HEK293 (cell line): ENCODE measurements around the gene ZNF652.

Experiments
- CTCF ChIA-PET: fragments of 350-600 bp; formaldehyde crosslinking; extraction: SDS; loops from one replicate; lab custom pipeline; 2021; ENCODE audit warnings: antibody characterized with exemption; lab: Yijun Ruan, JAX
- POLR2A ChIA-PET: fragments of 300-600 bp; formaldehyde crosslinking; extraction: SDS; loops from one replicate; lab custom pipeline; 2020; ENCODE audit warnings: antibody characterized with exemption, inconsistent platforms; lab: Yijun Ruan, JAX
- H3K27ac ChIP-seq: fragments of 200-500 bp; sonication (Bioruptor generic); 2 replicates; pipeline ENCODE4 v1.5.1; 2014; ENCODE audit warnings: low read depth, low read length, control low read depth, inconsistent platforms; ENCODE audit errors: extremely low read depth
- H3K36me3 ChIP-seq, 2 experiments: fragments of 200-500 bp in 1 of 2; sonication (Bioruptor generic) in 1 of 2; 1 replicate in 1 of 2; 2 replicates in 1 of 2; pipeline ENCODE4 v1.5.1; 2014 to 2017; ENCODE audit warnings: inconsistent platforms in 2 of 2, low read length in 2 of 2; ENCODE audit not compliant: control insufficient read depth in 2 of 2, insufficient read depth in 1 of 2
- H3K4me1 ChIP-seq: fragments of 200-500 bp; sonication (Bioruptor generic); 2 replicates; pipeline ENCODE4 v1.5.1; 2014; ENCODE audit warnings: mild to moderate bottlenecking, low read length, inconsistent platforms; ENCODE audit not compliant: control insufficient read depth, insufficient read depth
- H3K4me3 ChIP-seq: 2 replicates; pipeline ENCODE4 v1.5.1; 2011; ENCODE audit warnings: low read depth, mild to moderate bottlenecking, control low read depth, low read length, moderate library complexity
- H3K9me3 ChIP-seq: fragments of 200-500 bp; sonication (Bioruptor generic); 2 replicates; pipeline ENCODE4 v1.5.1; 2014; ENCODE audit warnings: low read depth, low read length, inconsistent platforms; ENCODE audit not compliant: control insufficient read depth, insufficient read depth
- KLF16 ChIP-seq: fragments of 450-650 bp; formaldehyde crosslinking; IDR thresholded peaks from 2 replicates; pipeline ENCODE4 v1.5.1; 2017; ENCODE audit warnings: missing biosample characterization, missing genetic modification characterization
- KLF8 ChIP-seq: fragments of 450-650 bp; formaldehyde crosslinking; IDR thresholded peaks from 2 replicates; pipeline ENCODE4 v1.5.1; 2016; ENCODE audit warnings: missing biosample characterization, missing genetic modification characterization
- OVOL3 ChIP-seq: fragments of 450-650 bp; formaldehyde crosslinking; IDR thresholded peaks from 2 replicates; pipeline ENCODE4 v1.5.1; 2016; ENCODE audit warnings: missing biosample characterization, missing genetic modification characterization
- REPIN1 ChIP-seq: fragments of 450-650 bp; formaldehyde crosslinking; IDR thresholded peaks from 2 replicates; pipeline ENCODE4 v1.5.1; 2017; ENCODE audit warnings: missing biosample characterization, missing genetic modification characterization, low read depth
- SP3 ChIP-seq: fragments of 450-650 bp; formaldehyde crosslinking; IDR thresholded peaks from 2 replicates; pipeline ENCODE4 v1.5.1; 2016; ENCODE audit warnings: missing biosample characterization, missing genetic modification characterization
- ZNF169 ChIP-seq: fragments of 450-650 bp; formaldehyde crosslinking; IDR thresholded peaks from 2 replicates; pipeline ENCODE4 v1.5.1; 2016; ENCODE audit warnings: missing biosample characterization, missing genetic modification characterization
- ZNF214 ChIP-seq: fragments of 450-650 bp; formaldehyde crosslinking; IDR thresholded peaks from 2 replicates; pipeline ENCODE4 v1.5.1; 2017; ENCODE audit warnings: missing biosample characterization, mild to moderate bottlenecking, missing genetic modification characterization, borderline replicate concordance
- ZNF292 ChIP-seq: fragments of 450-650 bp; formaldehyde crosslinking; IDR thresholded peaks from 2 replicates; pipeline ENCODE4 v1.5.1; 2016; ENCODE audit warnings: low read depth, missing biosample characterization, missing genetic modification characterization, borderline replicate concordance
- ZNF311 ChIP-seq: fragments of 450-650 bp; formaldehyde crosslinking; IDR thresholded peaks from 2 replicates; pipeline ENCODE4 v1.5.1; 2017; ENCODE audit warnings: missing biosample characterization, missing genetic modification characterization, borderline replicate concordance
- ZNF341 ChIP-seq: fragments of 450-650 bp; formaldehyde crosslinking; IDR thresholded peaks from 2 replicates; pipeline ENCODE4; 2016; ENCODE audit warnings: low read depth, missing biosample characterization, missing genetic modification characterization
- ZNF501 ChIP-seq: fragments of 450-650 bp; formaldehyde crosslinking; IDR thresholded peaks from 2 replicates; pipeline ENCODE4 v1.5.1; 2016; ENCODE audit warnings: missing biosample characterization, missing genetic modification characterization
- ZNF529 ChIP-seq: fragments of 450-650 bp; formaldehyde crosslinking; IDR thresholded peaks from 2 replicates; pipeline ENCODE4 v1.5.1; 2017; ENCODE audit warnings: missing genetic modification characterization, missing biosample characterization; ENCODE audit not compliant: insufficient replicate concordance
- ZNF560 ChIP-seq: fragments of 450-650 bp; formaldehyde crosslinking; IDR thresholded peaks from 2 replicates; pipeline ENCODE4 v1.5.1; 2017; ENCODE audit warnings: missing biosample characterization, missing genetic modification characterization, borderline replicate concordance
- ZNF561 ChIP-seq: fragments of 450-650 bp; IDR thresholded peaks from 2 replicates; pipeline ENCODE4 v1.5.1; 2018; ENCODE audit warnings: missing biosample characterization, missing genetic modification characterization, borderline replicate concordance
- ZNF610 ChIP-seq: fragments of 450-650 bp; formaldehyde crosslinking; IDR thresholded peaks from 2 replicates; pipeline ENCODE4 v1.5.1; 2016; ENCODE audit warnings: missing biosample characterization, missing genetic modification characterization, borderline replicate concordance
- ZNF677 ChIP-seq: fragments of 450-650 bp; IDR thresholded peaks from 2 replicates; pipeline ENCODE4 v1.5.0; 2018; ENCODE audit warnings: missing biosample characterization, mild to moderate bottlenecking, missing genetic modification characterization, moderate library complexity
- ZNF768 ChIP-seq: fragments of 450-650 bp; formaldehyde crosslinking; IDR thresholded peaks from 2 replicates; pipeline ENCODE4 v1.5.1; 2018; ENCODE audit warnings: missing biosample characterization, mild to moderate bottlenecking, missing genetic modification characterization
- TF ChIP-seq, protein P1 (sequence below): fragments of 450-650 bp; formaldehyde crosslinking; IDR thresholded peaks from 2 replicates; pipeline ENCODE4 v1.5.1; 2017; ENCODE audit warnings: missing biosample characterization, missing genetic modification characterization
- TF ChIP-seq, protein P2 (sequence below): fragments of 450-650 bp; formaldehyde crosslinking; IDR thresholded peaks from 2 replicates; pipeline ENCODE4 v1.5.1; 2016; ENCODE audit warnings: missing biosample characterization, missing genetic modification characterization, borderline replicate concordance
- TF ChIP-seq, protein P3 (sequence below): fragments of 450-650 bp; formaldehyde crosslinking; IDR thresholded peaks from 2 replicates; pipeline ENCODE4 v1.5.1; 2016; ENCODE audit warnings: missing biosample characterization, missing genetic modification characterization

Gene ZNF652

DNA sequence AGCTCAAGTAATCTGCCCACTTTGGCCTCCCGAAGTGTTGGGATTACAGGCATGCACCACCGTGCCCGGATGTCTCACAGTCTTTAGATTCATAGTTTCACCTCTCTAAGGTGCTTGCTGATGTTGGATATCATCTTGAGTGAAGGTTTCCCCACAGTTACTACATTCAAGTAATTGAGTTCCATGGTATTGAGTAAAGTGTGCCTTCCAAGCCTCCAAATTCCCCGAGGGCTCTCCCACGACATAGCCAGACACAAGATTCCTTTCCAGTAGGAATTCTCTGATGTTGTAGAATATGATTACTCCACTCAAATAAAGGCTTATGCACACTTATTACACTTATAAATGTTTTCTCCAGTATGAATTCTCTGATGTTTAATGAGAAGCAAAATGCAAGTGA is 16.3 kb upstream of the ZNF652 start:
- POLR2A ChIA-PET: no interaction called here
- H3K36me3 ChIP-seq: no peaks in the 10 kb centered on the region
- H3K9me3 ChIP-seq: no peaks in the 10 kb centered on the region; the same call in 1 of the 2 replicates
- TF ChIP-seq, protein P1, sequence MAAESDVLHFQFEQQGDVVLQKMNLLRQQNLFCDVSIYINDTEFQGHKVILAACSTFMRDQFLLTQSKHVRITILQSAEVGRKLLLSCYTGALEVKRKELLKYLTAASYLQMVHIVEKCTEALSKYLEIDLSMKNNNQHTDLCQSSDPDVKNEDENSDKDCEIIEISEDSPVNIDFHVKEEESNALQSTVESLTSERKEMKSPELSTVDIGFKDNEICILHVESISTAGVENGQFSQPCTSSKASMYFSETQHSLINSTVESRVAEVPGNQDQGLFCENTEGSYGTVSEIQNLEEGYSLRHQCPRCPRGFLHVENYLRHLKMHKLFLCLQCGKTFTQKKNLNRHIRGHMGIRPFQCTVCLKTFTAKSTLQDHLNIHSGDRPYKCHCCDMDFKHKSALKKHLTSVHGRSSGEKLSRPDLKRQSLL (tag by site-specific recombination): no peak
- TF ChIP-seq ZNF768 (no peak), REPIN1 (tag by site-specific recombination) (no peak), SP3 (tag by site-specific recombination) (no peak), ZNF610 (no peak), ZNF169 (tag by site-specific recombination) (no peak), ZNF529 (tag by site-specific recombination) (no peak), ZNF677 (tag by site-specific recombination) (no peak), ZNF311 (tag by site-specific recombination) (no peak), KLF16 (tag by site-specific recombination) (no peak), ZNF292 (tag by site-specific recombination) (no peak), ZNF341 (tag by site-specific recombination) (no peak), KLF8 (no peak), ZNF561 (tag by site-specific recombination) (no peak), ZNF214 (tag by site-specific recombination) (no peak), ZNF501 (tag by site-specific recombination) (no peak), ZNF560 (tag by site-specific recombination) (no peak), OVOL3 (no peak)
- TF ChIP-seq, protein P2, sequence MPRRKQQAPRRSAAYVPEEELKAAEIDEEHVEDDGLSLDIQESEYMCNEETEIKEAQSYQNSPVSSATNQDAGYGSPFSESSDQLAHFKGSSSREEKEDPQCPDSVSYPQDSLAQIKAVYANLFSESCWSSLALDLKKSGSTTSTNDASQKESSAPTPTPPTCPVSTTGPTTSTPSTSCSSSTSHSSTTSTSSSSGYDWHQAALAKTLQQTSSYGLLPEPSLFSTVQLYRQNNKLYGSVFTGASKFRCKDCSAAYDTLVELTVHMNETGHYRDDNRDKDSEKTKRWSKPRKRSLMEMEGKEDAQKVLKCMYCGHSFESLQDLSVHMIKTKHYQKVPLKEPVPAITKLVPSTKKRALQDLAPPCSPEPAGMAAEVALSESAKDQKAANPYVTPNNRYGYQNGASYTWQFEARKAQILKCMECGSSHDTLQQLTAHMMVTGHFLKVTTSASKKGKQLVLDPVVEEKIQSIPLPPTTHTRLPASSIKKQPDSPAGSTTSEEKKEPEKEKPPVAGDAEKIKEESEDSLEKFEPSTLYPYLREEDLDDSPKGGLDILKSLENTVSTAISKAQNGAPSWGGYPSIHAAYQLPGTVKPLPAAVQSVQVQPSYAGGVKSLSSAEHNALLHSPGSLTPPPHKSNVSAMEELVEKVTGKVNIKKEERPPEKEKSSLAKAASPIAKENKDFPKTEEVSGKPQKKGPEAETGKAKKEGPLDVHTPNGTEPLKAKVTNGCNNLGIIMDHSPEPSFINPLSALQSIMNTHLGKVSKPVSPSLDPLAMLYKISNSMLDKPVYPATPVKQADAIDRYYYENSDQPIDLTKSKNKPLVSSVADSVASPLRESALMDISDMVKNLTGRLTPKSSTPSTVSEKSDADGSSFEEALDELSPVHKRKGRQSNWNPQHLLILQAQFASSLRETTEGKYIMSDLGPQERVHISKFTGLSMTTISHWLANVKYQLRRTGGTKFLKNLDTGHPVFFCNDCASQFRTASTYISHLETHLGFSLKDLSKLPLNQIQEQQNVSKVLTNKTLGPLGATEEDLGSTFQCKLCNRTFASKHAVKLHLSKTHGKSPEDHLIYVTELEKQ (tag by site-specific recombination): no peak
- TF ChIP-seq, protein P3, sequence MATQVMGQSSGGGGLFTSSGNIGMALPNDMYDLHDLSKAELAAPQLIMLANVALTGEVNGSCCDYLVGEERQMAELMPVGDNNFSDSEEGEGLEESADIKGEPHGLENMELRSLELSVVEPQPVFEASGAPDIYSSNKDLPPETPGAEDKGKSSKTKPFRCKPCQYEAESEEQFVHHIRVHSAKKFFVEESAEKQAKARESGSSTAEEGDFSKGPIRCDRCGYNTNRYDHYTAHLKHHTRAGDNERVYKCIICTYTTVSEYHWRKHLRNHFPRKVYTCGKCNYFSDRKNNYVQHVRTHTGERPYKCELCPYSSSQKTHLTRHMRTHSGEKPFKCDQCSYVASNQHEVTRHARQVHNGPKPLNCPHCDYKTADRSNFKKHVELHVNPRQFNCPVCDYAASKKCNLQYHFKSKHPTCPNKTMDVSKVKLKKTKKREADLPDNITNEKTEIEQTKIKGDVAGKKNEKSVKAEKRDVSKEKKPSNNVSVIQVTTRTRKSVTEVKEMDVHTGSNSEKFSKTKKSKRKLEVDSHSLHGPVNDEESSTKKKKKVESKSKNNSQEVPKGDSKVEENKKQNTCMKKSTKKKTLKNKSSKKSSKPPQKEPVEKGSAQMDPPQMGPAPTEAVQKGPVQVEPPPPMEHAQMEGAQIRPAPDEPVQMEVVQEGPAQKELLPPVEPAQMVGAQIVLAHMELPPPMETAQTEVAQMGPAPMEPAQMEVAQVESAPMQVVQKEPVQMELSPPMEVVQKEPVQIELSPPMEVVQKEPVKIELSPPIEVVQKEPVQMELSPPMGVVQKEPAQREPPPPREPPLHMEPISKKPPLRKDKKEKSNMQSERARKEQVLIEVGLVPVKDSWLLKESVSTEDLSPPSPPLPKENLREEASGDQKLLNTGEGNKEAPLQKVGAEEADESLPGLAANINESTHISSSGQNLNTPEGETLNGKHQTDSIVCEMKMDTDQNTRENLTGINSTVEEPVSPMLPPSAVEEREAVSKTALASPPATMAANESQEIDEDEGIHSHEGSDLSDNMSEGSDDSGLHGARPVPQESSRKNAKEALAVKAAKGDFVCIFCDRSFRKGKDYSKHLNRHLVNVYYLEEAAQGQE (tag by site-specific recombination): no peak
- no peaks in the 10 kb centered on the region for H3K4me1 ChIP-seq
- no peak overlapping the region for H3K27ac ChIP-seq
- CTCF ChIA-PET: interaction anchor here (1.0 kb wide), 2 partner anchors 8 to 17 kb away, joined by 4 to 5 read pairs; no protein-coding TSS in a partner anchor
- H3K4me3 ChIP-seq: no peak overlapping the region
